ENCODE results near the gene KIF7.

- TF ChIP-seq, protein P1, sequence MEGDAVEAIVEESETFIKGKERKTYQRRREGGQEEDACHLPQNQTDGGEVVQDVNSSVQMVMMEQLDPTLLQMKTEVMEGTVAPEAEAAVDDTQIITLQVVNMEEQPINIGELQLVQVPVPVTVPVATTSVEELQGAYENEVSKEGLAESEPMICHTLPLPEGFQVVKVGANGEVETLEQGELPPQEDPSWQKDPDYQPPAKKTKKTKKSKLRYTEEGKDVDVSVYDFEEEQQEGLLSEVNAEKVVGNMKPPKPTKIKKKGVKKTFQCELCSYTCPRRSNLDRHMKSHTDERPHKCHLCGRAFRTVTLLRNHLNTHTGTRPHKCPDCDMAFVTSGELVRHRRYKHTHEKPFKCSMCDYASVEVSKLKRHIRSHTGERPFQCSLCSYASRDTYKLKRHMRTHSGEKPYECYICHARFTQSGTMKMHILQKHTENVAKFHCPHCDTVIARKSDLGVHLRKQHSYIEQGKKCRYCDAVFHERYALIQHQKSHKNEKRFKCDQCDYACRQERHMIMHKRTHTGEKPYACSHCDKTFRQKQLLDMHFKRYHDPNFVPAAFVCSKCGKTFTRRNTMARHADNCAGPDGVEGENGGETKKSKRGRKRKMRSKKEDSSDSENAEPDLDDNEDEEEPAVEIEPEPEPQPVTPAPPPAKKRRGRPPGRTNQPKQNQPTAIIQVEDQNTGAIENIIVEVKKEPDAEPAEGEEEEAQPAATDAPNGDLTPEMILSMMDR (IDR thresholded peaks at IDR 0.05; ENCODE audit: poor library complexity, severe bottlenecking): no peak
- no peak for TF ChIP-seq TAF1 (IDR thresholded peaks at IDR 0.05; ENCODE audit: low read depth)
- no peak for TF ChIP-seq REST (IDR thresholded peaks at IDR 0.05; ENCODE audit: borderline replicate concordance)
- no peak for TF ChIP-seq SMC3 (conservative IDR thresholded peaks at IDR 0.05; ENCODE audit: poor library complexity)
- TF ChIP-seq POLR2AphosphoS5 (IDR thresholded peaks at IDR 0.05): no peak
- no peak for TF ChIP-seq EZH2 (IDR thresholded peaks at IDR 0.05; ENCODE audit: borderline replicate concordance, insufficient read depth, low read length, poor library complexity, severe bottlenecking)
- TF ChIP-seq EP300 (conservative IDR thresholded peaks at IDR 0.05; ENCODE audit: poor library complexity, severe bottlenecking): no peak
- TF ChIP-seq MXI1 (conservative IDR thresholded peaks at IDR 0.05; ENCODE audit: poor library complexity, severe bottlenecking): no peak
- TF ChIP-seq RAD21 (conservative IDR thresholded peaks at IDR 0.05): no peak
Observed at GRCh38 chr15:89630260-89630659, 25.0 kb downstream of the KIF7 start.
